OCI-LY7 (cell line): ENCODE data around the gene IL17A.

Experiments
- EZH2phosphoT487 ChIP-seq: fragments of 200-600 bp; sonication (generic); IDR thresholded peaks from 2 replicates; pipeline ENCODE4 v1.6.1; 2018; ENCODE audit warnings: low read depth, borderline replicate concordance, mild to moderate bottlenecking, mixed run types, antibody characterized with exemption, low read length, moderate library complexity, mixed read lengths
- TF ChIP-seq, protein P1 (sequence below): fragments of 200-600 bp; sonication (generic); conservative IDR thresholded peaks from 2 replicates; pipeline ENCODE4 v1.5.1; 2014; ENCODE audit warnings: mild to moderate bottlenecking, antibody characterized with exemption, low read length, moderate library complexity, mixed read lengths

DNA sequence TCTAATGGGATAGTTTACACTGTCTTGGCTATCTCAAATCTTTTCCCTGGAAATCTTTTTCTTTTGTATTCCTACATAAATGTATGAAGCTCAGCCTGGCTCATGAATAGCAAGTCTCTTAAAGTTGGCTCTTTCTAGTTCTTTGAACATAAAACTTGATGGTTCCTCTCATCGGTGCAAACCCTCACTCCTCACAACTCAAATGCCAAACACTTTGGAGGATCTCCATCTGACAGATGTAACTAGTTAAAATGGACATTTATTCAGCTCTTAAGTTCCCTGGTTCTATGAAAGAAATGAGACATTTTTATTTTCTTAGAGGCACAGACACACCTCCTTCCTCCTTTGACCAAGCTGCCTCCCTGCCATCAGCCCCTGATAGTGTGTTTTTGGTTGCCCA is 43.6 kb upstream of the IL17A start:
- TF ChIP-seq, protein P1, sequence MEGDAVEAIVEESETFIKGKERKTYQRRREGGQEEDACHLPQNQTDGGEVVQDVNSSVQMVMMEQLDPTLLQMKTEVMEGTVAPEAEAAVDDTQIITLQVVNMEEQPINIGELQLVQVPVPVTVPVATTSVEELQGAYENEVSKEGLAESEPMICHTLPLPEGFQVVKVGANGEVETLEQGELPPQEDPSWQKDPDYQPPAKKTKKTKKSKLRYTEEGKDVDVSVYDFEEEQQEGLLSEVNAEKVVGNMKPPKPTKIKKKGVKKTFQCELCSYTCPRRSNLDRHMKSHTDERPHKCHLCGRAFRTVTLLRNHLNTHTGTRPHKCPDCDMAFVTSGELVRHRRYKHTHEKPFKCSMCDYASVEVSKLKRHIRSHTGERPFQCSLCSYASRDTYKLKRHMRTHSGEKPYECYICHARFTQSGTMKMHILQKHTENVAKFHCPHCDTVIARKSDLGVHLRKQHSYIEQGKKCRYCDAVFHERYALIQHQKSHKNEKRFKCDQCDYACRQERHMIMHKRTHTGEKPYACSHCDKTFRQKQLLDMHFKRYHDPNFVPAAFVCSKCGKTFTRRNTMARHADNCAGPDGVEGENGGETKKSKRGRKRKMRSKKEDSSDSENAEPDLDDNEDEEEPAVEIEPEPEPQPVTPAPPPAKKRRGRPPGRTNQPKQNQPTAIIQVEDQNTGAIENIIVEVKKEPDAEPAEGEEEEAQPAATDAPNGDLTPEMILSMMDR, result no peak
- TF ChIP-seq EZH2phosphoT487, result no peak
